EL (cell line): Measurements from ENCODE around the gene SRD5A3.

ENCODE experiments used
- DNase-seq: peaks from one replicate; pipeline ENCODE4 v3.0.0-alpha.2; 2016

The SRD5A3 gene

GRCh38 chr4:55345980-55346850 is at the start of gene SRD5A3:
Gene SRD5A3, plus strand, starts transcription at chr4:55346242. Its CDS starts 95 bp downstream, at chr4:55346337.
- DNase-seq = peak; percentile 82

GRCh38 chr4:55297346-55297745 is 48.7 kb upstream of the SRD5A3 start:
- no peak for DNase-seq

GRCh38 chr4:55303760-55304165 is 42.3 kb upstream of the SRD5A3 start:
- DNase-seq = peak; percentile 78

GRCh38 chr4:55304303-55304702 is 41.7 kb upstream of the SRD5A3 start:
- DNase-seq = no peak

GRCh38 chr4:55308071-55308470 is 38.0 kb upstream of the SRD5A3 start:
- DNase-seq = no peak

- no peak for DNase-seq
Observed at GRCh38 chr4:55311792-55312488, 34.1 kb upstream of the SRD5A3 start.

GRCh38 chr4:55312489-55313101 is 33.4 kb upstream of the SRD5A3 start:
- DNase-seq = peak; percentile 53

- no peak for DNase-seq
Observed at GRCh38 chr4:55314141-55314820, 31.8 kb upstream of the SRD5A3 start.

GRCh38 chr4:55318175-55319129 is 27.6 kb upstream of the SRD5A3 start:
- no peak for DNase-seq

- DNase-seq = peak; percentile 76
Observed at GRCh38 chr4:55321707-55322264, 24.3 kb upstream of the SRD5A3 start.

- no peak for DNase-seq
Observed at GRCh38 chr4:55323375-55323774, 22.7 kb upstream of the SRD5A3 start.

- no peak for DNase-seq
Observed at GRCh38 chr4:55326629-55327028, 19.4 kb upstream of the SRD5A3 start.

GRCh38 chr4:55329012-55329411 is 17.0 kb upstream of the SRD5A3 start:
- DNase-seq = no peak

- no peak for DNase-seq
Observed at GRCh38 chr4:55330241-55330640, 15.8 kb upstream of the SRD5A3 start.

GRCh38 chr4:55336138-55337034 is 9.7 kb upstream of the SRD5A3 start:
- no peak for DNase-seq

- DNase-seq = no peak
Observed at GRCh38 chr4:55337944-55338343, 8.1 kb upstream of the SRD5A3 start.

GRCh38 chr4:55338486-55338885 is 7.6 kb upstream of the SRD5A3 start:
- no peak for DNase-seq

GRCh38 chr4:55340266-55340665 is 5.8 kb upstream of the SRD5A3 start:
- DNase-seq = no peak

- DNase-seq = no peak
Observed at GRCh38 chr4:55343887-55344286, 2.2 kb upstream of the SRD5A3 start.

- no peak for DNase-seq
Observed at GRCh38 chr4:55345054-55345453, 988 bp upstream of the SRD5A3 start.
